H9 (cell line): Measurements from ENCODE around the gene UNC5C. TPM values are rescaled to one million over a fixed set of nuclear protein-coding genes. Genes with fewer than 3 reads are reported as not detected.

Experiments
- DNase-seq: peaks from one replicate; pipeline ENCODE4 v3.0.0-alpha.2; 2017
- H2AFZ ChIP-seq: one replicate; pipeline ENCODE4 v1.6.1; 2013; ENCODE audit warnings: mild to moderate bottlenecking, low read length, control low read depth, moderate library complexity
- H2AK5ac ChIP-seq: 2 replicates; pipeline ENCODE4 v1.6.1; 2013; ENCODE audit warnings: low read length, control low read depth, mixed read lengths; ENCODE audit not compliant: insufficient read length
- H2BK120ac ChIP-seq: one replicate; pipeline ENCODE4 v1.6.1; 2013; ENCODE audit warnings: low read depth, mild to moderate bottlenecking, low read length, control low read depth, inconsistent platforms; ENCODE audit not compliant: poor library complexity, severe bottlenecking
- H2BK12ac ChIP-seq: 2 replicates; pipeline ENCODE4 v1.6.1; 2013; ENCODE audit warnings: low read length, control low read depth, mixed read lengths, low read depth; ENCODE audit not compliant: insufficient read length
- H2BK15ac ChIP-seq: 2 replicates; pipeline ENCODE4 v1.6.1; 2013; ENCODE audit warnings: low read depth, low read length, control low read depth
- H2BK20ac ChIP-seq: one replicate; pipeline ENCODE4 v1.6.1; 2013; ENCODE audit warnings: low read depth, mild to moderate bottlenecking, low read length, control low read depth, inconsistent platforms; ENCODE audit not compliant: poor library complexity, severe bottlenecking
- H2BK5ac ChIP-seq: 2 replicates; pipeline ENCODE4 v1.6.1; 2013; ENCODE audit warnings: low read length, control low read depth, mixed read lengths; ENCODE audit not compliant: insufficient read length
- H3K14ac ChIP-seq: 2 replicates; pipeline ENCODE4 v1.6.1; 2013; ENCODE audit warnings: low read length, control low read depth; ENCODE audit not compliant: insufficient read depth
- H3K18ac ChIP-seq: 2 replicates; pipeline ENCODE4 v1.6.1; 2013; ENCODE audit warnings: low read depth, mild to moderate bottlenecking, mixed read lengths, low read length, control low read depth; ENCODE audit not compliant: insufficient read length
- H3K23ac ChIP-seq: 2 replicates; pipeline ENCODE4 v1.6.1; 2013; ENCODE audit warnings: low read length, control low read depth, mixed read lengths, low read depth; ENCODE audit not compliant: insufficient read length
- H3K23me2 ChIP-seq: 2 replicates; pipeline ENCODE4 v1.6.1; 2013; ENCODE audit warnings: low read depth, mild to moderate bottlenecking, mixed read lengths, low read length, control low read depth; ENCODE audit not compliant: insufficient read length, poor library complexity, severe bottlenecking
- H3K27ac ChIP-seq: 2 replicates; pipeline ENCODE4 v1.5.1; 2013; ENCODE audit warnings: low read length, control low read depth, mixed read lengths, low read depth; ENCODE audit not compliant: insufficient read length
- H3K27me3 ChIP-seq: 2 replicates; pipeline ENCODE4 v1.6.1; 2013; ENCODE audit warnings: low read length, control low read depth, inconsistent platforms; ENCODE audit not compliant: insufficient read depth
- H3K4ac ChIP-seq: 2 replicates; pipeline ENCODE4 v1.6.1; 2013; ENCODE audit warnings: low read depth, mild to moderate bottlenecking, control low read depth, inconsistent platforms, low read length, moderate library complexity
- H3K4me1 ChIP-seq: 2 replicates; pipeline ENCODE4 v1.6.1; 2013; ENCODE audit warnings: low read length, control low read depth, inconsistent platforms; ENCODE audit not compliant: insufficient read depth
- H3K4me2 ChIP-seq: 2 replicates; pipeline ENCODE4 v1.6.1; 2013; ENCODE audit warnings: low read length, control low read depth, mixed read lengths; ENCODE audit not compliant: insufficient read length, insufficient read depth
- H3K56ac ChIP-seq: 2 replicates; pipeline ENCODE4 v1.6.1; 2013; ENCODE audit warnings: low read depth, mild to moderate bottlenecking, mixed read lengths, low read length, control low read depth; ENCODE audit not compliant: insufficient read length
- H3K79me1 ChIP-seq: 2 replicates; pipeline ENCODE4 v1.6.1; 2013; ENCODE audit warnings: low read depth, mild to moderate bottlenecking, moderate library complexity, low read length, control low read depth, inconsistent platforms; ENCODE audit not compliant: insufficient read depth, poor library complexity, severe bottlenecking
- H3K79me2 ChIP-seq: 2 replicates; pipeline ENCODE4 v1.6.1; 2013; ENCODE audit warnings: low read length, control low read depth, inconsistent platforms; ENCODE audit not compliant: insufficient read depth
- H3K9ac ChIP-seq: 2 replicates; pipeline ENCODE4 v1.6.1; 2013; ENCODE audit warnings: low read length, control low read depth, mixed read lengths; ENCODE audit not compliant: insufficient read length; ENCODE audit errors: extremely low read depth
- H3K9me3 ChIP-seq: one replicate; pipeline ENCODE4 v1.6.1; 2013; ENCODE audit warnings: low read depth, low read length, inconsistent platforms; ENCODE audit not compliant: control insufficient read depth
- H3T11ph ChIP-seq: one replicate; pipeline ENCODE4 v1.6.1; 2013; ENCODE audit warnings: mild to moderate bottlenecking, low read length, control low read depth, inconsistent platforms
- H4K20me1 ChIP-seq: one replicate; pipeline ENCODE4 v1.6.1; 2013; ENCODE audit not compliant: control insufficient read depth, insufficient read length, insufficient read depth
- H4K5ac ChIP-seq: 2 replicates; pipeline ENCODE4 v1.6.1; 2013; ENCODE audit warnings: low read depth, mild to moderate bottlenecking, mixed read lengths, low read length, control low read depth; ENCODE audit not compliant: insufficient read length
- H4K8ac ChIP-seq: replicated peaks from 2 replicates; pipeline ENCODE4 v1.6.1; 2013; ENCODE audit warnings: low read length, control low read depth, mixed read lengths, low read depth; ENCODE audit not compliant: insufficient read length
- H4K91ac ChIP-seq: 2 replicates; pipeline ENCODE4 v1.6.1; 2013; ENCODE audit warnings: low read depth, mild to moderate bottlenecking, moderate library complexity, mixed read lengths, low read length, control low read depth; ENCODE audit not compliant: insufficient read length
- H3K27ac Mint-ChIP-seq, 3 experiments: 2 replicates in 2 of 3; 3 replicates in 1 of 3; pipeline ENCODE4 v1.8.0; 2020 to 2021; ENCODE audit warnings: mixed read lengths in 3 of 3, mild to moderate bottlenecking in 1 of 3, moderate library complexity in 1 of 3
- H3K27me3 Mint-ChIP-seq: 2 replicates; pipeline ENCODE4 v1.8.0; 2021; ENCODE audit warnings: low read depth, mild to moderate bottlenecking, moderate library complexity, mixed read lengths
- H3K36me3 Mint-ChIP-seq, 3 experiments: 2 replicates in 2 of 3; 3 replicates in 1 of 3; pipeline ENCODE4 v1.8.0; 2020 to 2021; ENCODE audit warnings: low read depth in 3 of 3, mixed read lengths in 3 of 3; ENCODE audit not compliant: insufficient read depth in 1 of 3
- H3K4me1 Mint-ChIP-seq, 2 experiments: 2 replicates each; pipeline ENCODE4 v1.8.0; 2020; ENCODE audit warnings: mixed read lengths in 2 of 2
- H3K4me3 Mint-ChIP-seq, 2 experiments: 2 replicates in 1 of 2; 3 replicates in 1 of 2; pipeline ENCODE4 v1.8.0; 2020 to 2021; ENCODE audit warnings: mild to moderate bottlenecking in 2 of 2, mixed read lengths in 2 of 2, moderate library complexity in 1 of 2
- H3K9me3 Mint-ChIP-seq, 2 experiments: 2 replicates in 1 of 2; 3 replicates in 1 of 2; pipeline ENCODE4 v1.8.0; 2020; ENCODE audit warnings: mild to moderate bottlenecking in 2 of 2, mixed read lengths in 2 of 2, moderate library complexity in 1 of 2
- CTCF ChIP-seq: fragments of 200-600 bp; sonication (generic); conservative IDR thresholded peaks from 3 replicates; pipeline ENCODE4 v1.8.0; 2021; ENCODE audit warnings: antibody characterized with exemption, mild to moderate bottlenecking
- WGBS: extraction: QIAGEN DNeasy Blood & Tissue Kit; methylation state at CpG from one replicate; pipeline ENCODE4 v1.1.7; 2013; ENCODE audit warnings: missing lambda C conversion rate, low lambda C conversion rate, mixed read lengths; ENCODE audit not compliant: insufficient read length; ENCODE audit errors: extremely low coverage; 5-methylcytosine and 5-hydroxymethylcytosine counted together
- total RNA-seq: library from RNA; stranded (reverse); gene quantifications from 2 replicates; pipeline ENCODE4 v1.2.1, GENCODE V29; 2021

Gene UNC5C
- total RNA-seq, 1 experiment from 2014 or later, result not detected

- Histone ChIP-seq H3K79me2 (no peaks in the 10 kb centered on the region), H2AK5ac (no peak overlapping the region), H3K79me1 (no peaks in the 10 kb centered on the region), H2BK5ac (no peak overlapping the region), H3K4me2 (no peak overlapping the region), H4K8ac (no peak overlapping the region), H2BK20ac (no peak overlapping the region), H3K27me3 (no peaks in the 10 kb centered on the region), H3K9ac (no peak overlapping the region), H3K4ac (no peak overlapping the region), H2BK15ac (no peak overlapping the region), H2BK12ac (no peak overlapping the region), H3K23me2 (no peaks in the 10 kb centered on the region), H4K5ac (no peak overlapping the region), H4K91ac (no peak overlapping the region), H3T11ph (no peak overlapping the region), H3K18ac (no peak overlapping the region), H3K14ac (no peak overlapping the region), H3K9me3 (no peaks in the 10 kb centered on the region), H3K27ac (no peak overlapping the region), H4K20me1 (no peaks in the 10 kb centered on the region), H3K23ac (no peak overlapping the region), H2AFZ (no peak overlapping the region), H2BK120ac (no peak overlapping the region), H3K4me1 (no peaks in the 10 kb centered on the region; the same call in 1 of the 2 replicates), H3K56ac (no peak overlapping the region)
- Mint-ChIP-seq H3K27ac (no peak overlapping the region), H3K4me3 (no peak overlapping the region), H3K4me1 (no peaks in the 10 kb centered on the region), H3K9me3 (no peaks in the 10 kb centered on the region), H3K36me3 (no peaks in the 10 kb centered on the region), H3K27me3 (no peaks in the 10 kb centered on the region)
- no peak for TF ChIP-seq CTCF
- DNase-seq, result no peak
- WGBS, result no CpG with 5 or more reads among the region's 4 CpGs
Observed at GRCh38 chr4:95421869-95422268, 126.9 kb downstream of the UNC5C start.
